AG09309 (cell line): ENCODE measurements around the gene FAP.

Source experiments
- DNase-seq: peaks from one replicate; pipeline ENCODE4 v3.0.0-alpha.2; 2010; ENCODE audit warnings: low read depth
- H3K4me3 ChIP-seq: 2 replicates; pipeline ENCODE4 v1.5.1; 2011; ENCODE audit warnings: mild to moderate bottlenecking, low read depth, low read length, moderate library complexity; ENCODE audit not compliant: control insufficient read depth
- TF ChIP-seq, protein P1 (sequence below): IDR thresholded peaks from 2 replicates; pipeline ENCODE4 v1.5.1; 2011; ENCODE audit warnings: mild to moderate bottlenecking, low read depth, low read length, inconsistent platforms; ENCODE audit not compliant: insufficient read depth, control insufficient read depth; ENCODE audit errors: missing control alignments

Gene FAP

DNA sequence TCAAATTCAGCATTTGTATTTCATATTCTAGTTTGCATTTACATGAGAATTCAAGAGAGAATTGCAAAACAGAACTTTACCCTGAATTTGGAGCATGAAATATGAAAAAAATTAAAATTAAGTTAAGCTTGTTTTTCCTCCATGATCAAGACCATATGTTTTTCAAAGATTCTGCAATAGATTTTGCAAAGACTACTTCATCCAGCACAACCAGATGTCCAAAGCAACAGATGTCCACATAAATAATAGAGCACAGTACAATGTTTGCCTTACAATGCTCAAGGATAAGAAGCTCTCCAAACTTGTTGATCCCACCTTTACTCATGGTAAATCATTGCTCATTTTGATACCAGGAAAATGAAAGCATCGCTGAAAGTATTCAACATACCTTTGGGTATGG is 25.6 kb downstream of the FAP start:
- TF ChIP-seq, protein P1, sequence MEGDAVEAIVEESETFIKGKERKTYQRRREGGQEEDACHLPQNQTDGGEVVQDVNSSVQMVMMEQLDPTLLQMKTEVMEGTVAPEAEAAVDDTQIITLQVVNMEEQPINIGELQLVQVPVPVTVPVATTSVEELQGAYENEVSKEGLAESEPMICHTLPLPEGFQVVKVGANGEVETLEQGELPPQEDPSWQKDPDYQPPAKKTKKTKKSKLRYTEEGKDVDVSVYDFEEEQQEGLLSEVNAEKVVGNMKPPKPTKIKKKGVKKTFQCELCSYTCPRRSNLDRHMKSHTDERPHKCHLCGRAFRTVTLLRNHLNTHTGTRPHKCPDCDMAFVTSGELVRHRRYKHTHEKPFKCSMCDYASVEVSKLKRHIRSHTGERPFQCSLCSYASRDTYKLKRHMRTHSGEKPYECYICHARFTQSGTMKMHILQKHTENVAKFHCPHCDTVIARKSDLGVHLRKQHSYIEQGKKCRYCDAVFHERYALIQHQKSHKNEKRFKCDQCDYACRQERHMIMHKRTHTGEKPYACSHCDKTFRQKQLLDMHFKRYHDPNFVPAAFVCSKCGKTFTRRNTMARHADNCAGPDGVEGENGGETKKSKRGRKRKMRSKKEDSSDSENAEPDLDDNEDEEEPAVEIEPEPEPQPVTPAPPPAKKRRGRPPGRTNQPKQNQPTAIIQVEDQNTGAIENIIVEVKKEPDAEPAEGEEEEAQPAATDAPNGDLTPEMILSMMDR, result no peak
- no peak for DNase-seq
- no peak overlapping the region for H3K4me3 ChIP-seq

- no peak for DNase-seq
- TF ChIP-seq, protein P1, result no peak
- no peak overlapping the region for H3K4me3 ChIP-seq
Measured at GRCh38 chr2:162215162-162215561, 28.1 kb downstream of the FAP start.

DNA sequence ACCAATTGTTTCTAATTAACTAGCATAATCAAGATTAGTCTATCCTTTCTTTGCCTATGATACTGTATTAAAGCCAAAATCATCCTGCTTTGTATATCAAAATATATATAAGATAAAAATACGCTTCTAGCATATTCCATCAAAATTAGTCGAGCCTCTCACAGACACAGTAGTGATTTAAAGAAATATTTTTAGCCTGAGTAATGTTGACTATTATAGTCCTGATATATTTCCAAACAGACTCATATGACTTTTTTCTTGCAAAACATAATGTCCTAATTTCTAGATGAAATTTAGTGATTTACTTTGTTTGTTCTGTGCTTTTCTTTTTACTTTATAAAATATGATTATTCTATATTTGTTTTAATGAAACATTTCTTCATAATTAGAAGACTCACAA is 30.9 kb downstream of the FAP start:
- TF ChIP-seq, protein P1, result no peak
- H3K4me3 ChIP-seq, result no peak overlapping the region
- no peak for DNase-seq

DNA sequence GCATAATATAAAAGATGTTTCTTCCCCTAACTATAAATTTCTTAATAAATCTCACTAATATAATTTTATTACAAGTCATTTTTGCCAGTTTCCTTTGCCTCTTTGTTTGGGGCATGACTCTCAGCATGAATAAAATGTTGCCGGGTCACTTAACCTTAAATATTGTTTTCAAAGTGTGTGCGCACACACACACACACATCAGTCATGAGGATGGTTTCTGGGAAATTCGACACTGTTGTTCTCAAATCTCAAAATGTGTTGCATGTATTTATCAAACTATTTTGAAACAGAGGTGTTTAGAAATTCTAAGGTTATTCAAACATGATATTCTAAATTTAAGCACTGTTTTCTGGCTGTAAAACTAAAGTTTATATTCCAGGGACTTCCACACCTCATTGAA is 31.5 kb downstream of the FAP start:
- DNase-seq, result no peak
- H3K4me3 ChIP-seq, result no peak overlapping the region
- TF ChIP-seq, protein P1, result no peak

DNA sequence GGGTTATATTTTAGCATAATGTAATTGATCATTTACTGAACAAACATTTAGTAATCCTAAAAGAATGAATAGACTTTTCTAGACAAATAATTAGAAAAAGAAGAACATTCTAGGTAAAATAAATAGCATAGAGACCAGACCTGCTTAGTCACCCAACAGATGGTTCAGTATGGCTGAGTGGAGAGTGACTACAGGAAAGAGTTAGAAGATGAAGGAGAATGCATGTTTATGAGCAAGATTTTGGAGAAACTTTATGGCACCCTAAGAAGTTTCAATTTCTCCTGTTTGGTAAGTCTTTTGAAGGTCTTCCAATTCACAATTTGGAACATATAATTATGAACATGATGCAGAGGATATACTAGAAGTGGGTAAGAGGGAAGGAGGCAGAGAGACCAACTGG is 32.9 kb downstream of the FAP start:
- DNase-seq, result no peak
- H3K4me3 ChIP-seq, result no peak overlapping the region
- TF ChIP-seq, protein P1, result no peak

DNA sequence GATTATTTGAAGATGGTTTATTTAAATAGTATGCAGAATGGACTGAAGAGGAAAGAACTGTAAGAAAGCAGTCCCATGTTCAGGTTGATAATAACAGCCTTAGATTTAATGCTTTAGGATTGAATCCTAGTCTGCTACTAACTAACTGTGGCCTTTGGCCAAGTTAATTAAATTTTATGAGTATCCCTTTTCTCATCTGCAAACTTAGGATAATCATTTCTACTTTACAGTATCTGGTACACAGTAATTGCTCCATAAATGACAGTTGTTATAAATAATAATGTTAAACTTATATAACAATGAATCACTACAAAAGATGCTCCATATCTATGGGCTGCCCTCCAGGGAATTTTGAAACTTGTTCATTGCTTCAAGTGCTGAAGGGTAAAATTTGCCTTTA is 41.0 kb downstream of the FAP start:
- H3K4me3 ChIP-seq, result no peak overlapping the region
- TF ChIP-seq, protein P1, result no peak
- DNase-seq, result no peak

- no peak for DNase-seq
- TF ChIP-seq, protein P1, result no peak
- no peak overlapping the region for H3K4me3 ChIP-seq
Measured at GRCh38 chr2:162200636-162201035, 42.6 kb downstream of the FAP start.
